GM21526 (cell line): ENCODE results near the gene NDNF.

Experiments
- ATAC-seq: cut with Tn5 transposase; IDR thresholded peaks from one replicate; pipeline ENCODE4 v1.9.1; 2021; ENCODE audit warnings: moderate library complexity; ENCODE audit not compliant: unreplicated experiment, low FRiP score

The NDNF gene

GRCh38 chr4:121016611-121017010 lies 55.7 kb downstream of the NDNF start:
- no peak for ATAC-seq

GRCh38 chr4:121015421-121015820 lies 56.9 kb downstream of the NDNF start:
- no peak for ATAC-seq

GRCh38 chr4:121014544-121014943 lies 57.8 kb downstream of the NDNF start:
- no peak for ATAC-seq

GRCh38 chr4:121011780-121012340 lies 60.5 kb downstream of the NDNF start:
- no peak for ATAC-seq

GRCh38 chr4:121011138-121011537 lies 61.2 kb downstream of the NDNF start:
- no peak for ATAC-seq

GRCh38 chr4:121009578-121010478 lies 62.5 kb downstream of the NDNF start:
- ATAC-seq: no peak

GRCh38 chr4:121007660-121008059 lies 64.7 kb downstream of the NDNF start:
- no peak for ATAC-seq

GRCh38 chr4:121003863-121004262 lies 68.5 kb downstream of the NDNF start:
- ATAC-seq: no peak

- ATAC-seq: no peak
Observed at GRCh38 chr4:120995266-120996010, 76.9 kb downstream of the NDNF start.

- ATAC-seq: no peak
Observed at GRCh38 chr4:120994521-120994920, 77.8 kb downstream of the NDNF start.

GRCh38 chr4:120991885-120992284 lies 80.5 kb downstream of the NDNF start:
- no peak for ATAC-seq

GRCh38 chr4:120990246-120990645 lies 82.1 kb downstream of the NDNF start:
- no peak for ATAC-seq
